DOHH2 (cell line): Measurements from ENCODE around the gene PCDHGB5.
A peak's percentile ranks its signal among the peaks of the same experiment; 100 is the strongest.
"Not testable (repeated sequence)": the region's sequence is repeated elsewhere in the genome, so short reads cannot be mapped to it uniquely, and the experiment has no call there.

ENCODE experiments used
- H3F3A ChIP-seq: fragments of 200-600 bp; sonication (generic), shearing (Covaris generic); 2 replicates; pipeline ENCODE4 v1.6.0; 2016; ENCODE audit warnings: antibody characterized with exemption, mild to moderate bottlenecking; ENCODE audit not compliant: control insufficient read depth, insufficient read depth
- H3K27ac ChIP-seq: fragments of 200-600 bp; sonication (generic); 2 replicates; pipeline ENCODE4 v1.5.1; 2014; ENCODE audit warnings: low read depth, mild to moderate bottlenecking, low read length, moderate library complexity
- H3K27me3 ChIP-seq: fragments of 200-600 bp; sonication (generic); 2 replicates; pipeline ENCODE4 v1.6.1; 2014; ENCODE audit warnings: mild to moderate bottlenecking, low read length, mixed read lengths; ENCODE audit not compliant: control insufficient read depth
- H3K36me3 ChIP-seq: fragments of 200-600 bp; sonication (generic); 2 replicates; pipeline ENCODE4 v1.6.1; 2014; ENCODE audit warnings: mild to moderate bottlenecking, low read length, moderate library complexity, mixed read lengths; ENCODE audit not compliant: control insufficient read depth
- H3K4me1 ChIP-seq: fragments of 200-600 bp; sonication (generic); 2 replicates; pipeline ENCODE4 v1.6.1; 2014; ENCODE audit warnings: mild to moderate bottlenecking, low read length, mixed read lengths; ENCODE audit not compliant: control insufficient read depth
- H3K4me2 ChIP-seq: fragments of 200-600 bp; sonication (generic); 2 replicates; pipeline ENCODE4 v1.6.0; 2014; ENCODE audit warnings: mild to moderate bottlenecking, low read length, moderate library complexity
- H3K4me3 ChIP-seq: fragments of 200-600 bp; sonication (generic); 2 replicates; pipeline ENCODE4 v1.5.1; 2014; ENCODE audit warnings: mild to moderate bottlenecking, low read length, mixed read lengths
- H3K79me2 ChIP-seq: fragments of 200-600 bp; sonication (generic); 2 replicates; pipeline ENCODE4 v1.6.1; 2014; ENCODE audit warnings: mild to moderate bottlenecking, low read length, mixed read lengths; ENCODE audit not compliant: control insufficient read depth
- H3K9me2 ChIP-seq: fragments of 200-600 bp; sonication (generic); replicated peaks from 2 replicates; pipeline ENCODE4 v1.6.1; 2014; ENCODE audit warnings: mild to moderate bottlenecking, low read length, mixed read lengths; ENCODE audit not compliant: control insufficient read depth
- H3K9me3 ChIP-seq: fragments of 200-600 bp; sonication (generic); 2 replicates; pipeline ENCODE4 v1.6.1; 2014; ENCODE audit warnings: antibody characterized with exemption, low read length, mixed read lengths; ENCODE audit not compliant: control insufficient read depth, insufficient read depth
- H4K20me1 ChIP-seq: fragments of 200-600 bp; sonication (generic); 2 replicates; pipeline ENCODE4 v1.6.0; 2014; ENCODE audit warnings: low read depth, mild to moderate bottlenecking, antibody characterized with exemption, low read length, moderate library complexity; ENCODE audit not compliant: control insufficient read depth, insufficient read depth
- EZH2phosphoT487 ChIP-seq: fragments of 200-600 bp; sonication (generic); IDR thresholded peaks from 2 replicates; pipeline ENCODE4 v1.6.1; 2017; ENCODE audit warnings: borderline replicate concordance, mild to moderate bottlenecking, antibody characterized with exemption, low read length, moderate library complexity, mixed read lengths
- TF ChIP-seq, protein P1 (sequence below): fragments of 200-600 bp; sonication (generic); IDR thresholded peaks from one replicate; pipeline ENCODE4 v1.5.1; 2014; ENCODE audit warnings: antibody characterized with exemption, mild to moderate bottlenecking, low read depth, low read length; ENCODE audit not compliant: poor library complexity, severe bottlenecking

PCDHGB5 gene

DNA sequence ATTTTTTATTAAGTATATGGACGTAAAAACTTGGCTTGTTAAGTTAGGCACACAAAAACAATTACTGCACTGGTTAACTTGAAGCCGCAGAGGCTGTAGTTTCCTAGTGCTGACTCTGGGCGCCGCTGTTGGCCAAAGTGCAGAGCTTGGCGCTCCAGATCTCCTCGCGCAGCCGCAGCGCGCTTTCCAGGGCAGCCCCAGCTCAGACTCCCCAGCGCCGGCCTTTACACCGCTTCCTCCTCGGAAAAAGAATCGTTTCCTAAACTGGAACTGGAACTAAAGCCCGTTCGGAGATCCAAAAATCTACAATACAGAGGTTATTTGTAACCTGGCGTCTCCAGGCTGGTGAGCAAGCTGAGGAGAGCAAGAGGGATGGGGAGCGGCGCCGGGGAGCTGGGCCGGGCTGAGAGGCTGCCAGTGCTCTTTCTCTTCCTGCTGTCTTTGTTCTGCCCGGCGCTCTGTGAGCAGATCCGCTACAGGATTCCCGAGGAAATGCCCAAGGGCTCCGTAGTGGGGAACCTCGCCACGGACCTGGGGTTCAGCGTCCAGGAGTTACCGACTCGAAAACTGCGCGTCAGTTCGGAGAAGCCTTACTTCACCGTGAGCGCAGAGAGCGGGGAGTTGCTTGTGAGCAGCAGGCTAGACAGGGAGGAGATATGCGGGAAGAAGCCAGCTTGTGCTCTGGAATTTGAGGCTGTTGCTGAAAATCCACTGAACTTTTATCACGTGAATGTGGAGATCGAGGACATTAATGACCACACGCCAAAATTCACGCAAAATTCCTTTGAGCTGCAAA is at the start of gene PCDHGB5:
PCDHGB5 (plus strand) TSS at position 192 of the 796 bp plus-strand sequence; CDS start at position 373, 181 bp downstream.
- peak within 1 kb of the TSS; percentile 58 for H3K4me3 ChIP-seq

DNA sequence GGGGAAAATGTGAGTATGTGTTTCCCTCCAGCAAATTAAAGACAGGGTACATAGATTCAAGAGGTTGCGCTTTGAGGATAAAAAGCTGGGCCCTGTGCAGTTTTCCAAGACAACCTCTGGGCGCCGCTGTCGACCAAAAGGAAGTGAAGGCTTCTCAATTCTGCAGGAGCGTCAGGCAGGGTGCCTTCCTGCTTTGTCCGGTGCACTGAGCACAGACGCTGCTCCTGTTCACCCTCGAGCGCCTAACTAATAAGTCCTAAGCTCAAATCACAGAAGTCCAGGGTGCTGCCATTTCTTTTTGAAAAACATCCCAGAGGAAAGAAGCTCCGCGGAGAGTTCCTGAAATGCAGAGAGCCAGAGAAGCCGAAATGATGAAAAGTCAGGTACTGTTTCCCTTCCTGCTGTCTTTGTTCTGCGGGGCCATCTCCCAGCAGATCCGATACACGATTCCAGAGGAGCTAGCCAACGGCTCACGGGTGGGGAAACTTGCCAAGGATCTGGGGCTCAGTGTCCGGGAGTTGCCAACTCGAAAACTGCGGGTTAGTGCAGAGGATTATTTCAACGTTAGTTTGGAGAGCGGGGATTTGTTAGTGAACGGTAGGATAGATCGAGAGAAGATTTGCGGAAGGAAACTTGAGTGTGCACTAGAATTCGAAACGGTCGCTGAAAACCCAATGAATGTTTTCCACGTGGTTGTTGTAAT is 47.7 kb upstream of the PCDHGB5 start, which contains the start of gene PCDHGB1:
PCDHGB1 (plus strand) TSS at position 183 of the 703 bp plus-strand sequence; CDS start at position 345, 162 bp downstream.
- no peaks in the 10 kb centered on the region for H3K79me2 ChIP-seq
- H3K27ac ChIP-seq, result no peak within 1 kb of the TSS
- H3K4me3 ChIP-seq, result peak within 1 kb of the TSS; percentile 69
- H3K9me3 ChIP-seq, result peaks cover 10% of the 10 kb centered on the region; the same call in 1 of the 2 replicates
- TF ChIP-seq, protein P1, sequence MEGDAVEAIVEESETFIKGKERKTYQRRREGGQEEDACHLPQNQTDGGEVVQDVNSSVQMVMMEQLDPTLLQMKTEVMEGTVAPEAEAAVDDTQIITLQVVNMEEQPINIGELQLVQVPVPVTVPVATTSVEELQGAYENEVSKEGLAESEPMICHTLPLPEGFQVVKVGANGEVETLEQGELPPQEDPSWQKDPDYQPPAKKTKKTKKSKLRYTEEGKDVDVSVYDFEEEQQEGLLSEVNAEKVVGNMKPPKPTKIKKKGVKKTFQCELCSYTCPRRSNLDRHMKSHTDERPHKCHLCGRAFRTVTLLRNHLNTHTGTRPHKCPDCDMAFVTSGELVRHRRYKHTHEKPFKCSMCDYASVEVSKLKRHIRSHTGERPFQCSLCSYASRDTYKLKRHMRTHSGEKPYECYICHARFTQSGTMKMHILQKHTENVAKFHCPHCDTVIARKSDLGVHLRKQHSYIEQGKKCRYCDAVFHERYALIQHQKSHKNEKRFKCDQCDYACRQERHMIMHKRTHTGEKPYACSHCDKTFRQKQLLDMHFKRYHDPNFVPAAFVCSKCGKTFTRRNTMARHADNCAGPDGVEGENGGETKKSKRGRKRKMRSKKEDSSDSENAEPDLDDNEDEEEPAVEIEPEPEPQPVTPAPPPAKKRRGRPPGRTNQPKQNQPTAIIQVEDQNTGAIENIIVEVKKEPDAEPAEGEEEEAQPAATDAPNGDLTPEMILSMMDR, result peak; percentile 74
- no peak for TF ChIP-seq EZH2phosphoT487
- H3K36me3 ChIP-seq, result no peaks in the 10 kb centered on the region
- H3F3A ChIP-seq, result 0 out of 2 replicates have a peak, but pooled peaks cover 3% of the 10 kb centered on the region
- peaks cover 18% of the 10 kb centered on the region for H3K4me1 ChIP-seq
- no peaks in the 10 kb centered on the region for H3K9me2 ChIP-seq
- no peaks in the 10 kb centered on the region for H4K20me1 ChIP-seq
- H3K27me3 ChIP-seq, result no peaks in the 10 kb centered on the region
- H3K4me2 ChIP-seq, result peak within 1 kb of the TSS; percentile 66

More for the DNA sequence above, at the start of gene PCDHGB5:
- not testable (repeated sequence) for H4K20me1 ChIP-seq, H3K4me2 ChIP-seq, H3K4me1 ChIP-seq, H3K9me2 ChIP-seq, H3K27me3 ChIP-seq, H3F3A ChIP-seq, H3K27ac ChIP-seq
- Histone ChIP-seq H3K9me3 (peaks cover 48% of the 10 kb centered on the region), H3K79me2 (peaks cover 16% of the 10 kb centered on the region), H3K36me3 (peaks cover 41% of the 10 kb centered on the region)
- TF ChIP-seq, protein P1, result peak; percentile 43

DNA sequence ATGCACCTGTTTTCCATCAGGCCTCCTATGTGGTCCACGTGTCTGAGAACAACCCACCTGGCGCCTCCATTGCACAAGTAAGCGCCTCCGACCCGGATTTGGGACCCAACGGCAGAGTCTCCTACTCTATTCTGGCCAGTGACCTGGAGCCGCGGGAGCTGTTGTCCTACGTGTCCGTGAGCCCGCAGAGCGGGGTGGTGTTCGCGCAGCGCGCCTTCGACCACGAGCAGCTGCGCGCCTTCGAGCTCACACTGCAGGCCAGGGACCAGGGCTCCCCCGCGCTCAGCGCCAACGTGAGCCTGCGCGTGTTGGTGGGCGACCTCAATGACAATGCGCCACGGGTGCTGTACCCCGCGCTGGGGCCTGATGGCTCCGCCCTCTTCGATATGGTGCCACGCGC is 46.2 kb upstream of the PCDHGB5 start:
- Histone ChIP-seq H3K9me3 (peaks cover 10% of the 10 kb centered on the region; the same call in 1 of the 2 replicates), H3K9me2 (no peaks in the 10 kb centered on the region), H3K79me2 (no peaks in the 10 kb centered on the region), H3K4me3 (no peak overlapping the region), H3K27ac (no peak overlapping the region), H3F3A (0 out of 2 replicates have a peak, but pooled peaks cover 3% of the 10 kb centered on the region), H3K36me3 (no peaks in the 10 kb centered on the region), H3K4me2 (no peak overlapping the region), H4K20me1 (no peaks in the 10 kb centered on the region), H3K4me1 (peaks cover 18% of the 10 kb centered on the region), H3K27me3 (no peaks in the 10 kb centered on the region)
- TF ChIP-seq, protein P1, result no peak
- TF ChIP-seq EZH2phosphoT487, result no peak
